ACC112 (cell line): ENCODE measurements around the gene CSKMT.
A peak's percentile ranks its signal among the peaks of the same experiment; 100 is the strongest.
"Not testable (repeated sequence)": the region's sequence is repeated elsewhere in the genome, so short reads cannot be mapped to it uniquely, and the experiment has no call there.

ENCODE experiments used
- H2AFZ ChIP-seq: fragments of 200-600 bp; sonication (generic); one replicate; pipeline ENCODE4 v1.6.0; 2017; ENCODE audit warnings: antibody characterized with exemption, low read length; ENCODE audit not compliant: unreplicated experiment
- H3K27ac ChIP-seq: fragments of 200-600 bp; sonication (generic); 2 replicates; pipeline ENCODE4 v1.5.1; 2014; ENCODE audit warnings: low read depth, mild to moderate bottlenecking, antibody characterized with exemption, low read length, moderate library complexity
- H3K27me3 ChIP-seq: fragments of 200-600 bp; sonication (generic); 2 replicates; pipeline ENCODE4 v1.6.1; 2014; ENCODE audit warnings: mild to moderate bottlenecking, antibody characterized with exemption, low read length, moderate library complexity, mixed read lengths; ENCODE audit not compliant: insufficient read depth
- H3K36me3 ChIP-seq: fragments of 200-600 bp; sonication (generic); 2 replicates; pipeline ENCODE4 v1.6.1; 2016; ENCODE audit warnings: mild to moderate bottlenecking, antibody characterized with exemption, low read length, moderate library complexity, mixed read lengths; ENCODE audit not compliant: insufficient read depth
- H3K4me1 ChIP-seq: fragments of 200-600 bp; sonication (generic); one replicate; pipeline ENCODE4 v1.6.1; 2016; ENCODE audit warnings: low read length, mixed read lengths; ENCODE audit not compliant: insufficient read depth, unreplicated experiment, control insufficient read depth
- H3K4me3 ChIP-seq: fragments of 200-600 bp; sonication (generic); 2 replicates; pipeline ENCODE4 v1.5.1; 2014; ENCODE audit warnings: mild to moderate bottlenecking, low read depth, low read length
- H3K79me2 ChIP-seq: fragments of 200-600 bp; sonication (generic); one replicate; pipeline ENCODE4 v1.6.0; 2016; ENCODE audit warnings: low read length; ENCODE audit not compliant: control insufficient read depth, unreplicated experiment, insufficient read depth

The CSKMT gene

GRCh38 chr11:62665075-62665598 lies at the start of gene CSKMT, which contains the start of gene C11orf98:
CSKMT (plus strand) TSS chr11:62665312; CDS start chr11:62665880, 568 bp downstream.
C11orf98 (minus strand) TSS chr11:62665210; CDS start chr11:62665169, 41 bp downstream.
- no peaks in the 10 kb centered on the region for H3K27me3 ChIP-seq
- peaks cover 25% of the 10 kb centered on the region for H3K4me1 ChIP-seq
- H3K36me3 ChIP-seq: peaks cover 15% of the 10 kb centered on the region; the same call in 1 of the 2 replicates
- H3K27ac ChIP-seq: peak within 1 kb of the TSS; percentile 62
- H3K79me2 ChIP-seq: peaks cover 37% of the 10 kb centered on the region
- H3K4me3 ChIP-seq: peak within 1 kb of the TSS; percentile 99
- H2AFZ ChIP-seq: peak within 1 kb of the TSS; percentile 83

- H2AFZ ChIP-seq: no peak overlapping the region
- no peak overlapping the region for H3K27ac ChIP-seq
- no peaks in the 10 kb centered on the region for H3K36me3 ChIP-seq
- no peak overlapping the region for H3K4me3 ChIP-seq
- H3K79me2 ChIP-seq: peaks cover 10% of the 10 kb centered on the region
- H3K27me3 ChIP-seq: no peaks in the 10 kb centered on the region
- H3K4me1 ChIP-seq: peaks cover 24% of the 10 kb centered on the region
Observed at GRCh38 chr11:62615521-62615920, 49.6 kb upstream of the CSKMT start.

- peaks cover 20% of the 10 kb centered on the region for H3K4me1 ChIP-seq
- H3K27me3 ChIP-seq, H3K27ac ChIP-seq, H3K79me2 ChIP-seq, H3K4me3 ChIP-seq, H3K36me3 ChIP-seq, H2AFZ ChIP-seq: not testable (repeated sequence)
Observed at GRCh38 chr11:62616957-62617356, 48.2 kb upstream of the CSKMT start.

- Histone ChIP-seq H3K4me1 (peaks cover 13% of the 10 kb centered on the region), H3K27ac (peak overlapping the region; percentile 93), H2AFZ (no peak overlapping the region), H3K27me3 (no peaks in the 10 kb centered on the region), H3K4me3 (peak overlapping the region; percentile 85), H3K36me3 (no peaks in the 10 kb centered on the region), H3K79me2 (peaks cover 4% of the 10 kb centered on the region)
Observed at GRCh38 chr11:62621027-62621566, 44.0 kb upstream of the CSKMT start.

GRCh38 chr11:62621567-62622470 lies 43.3 kb upstream of the CSKMT start, which contains the start of gene B3GAT3:
B3GAT3 (minus strand) TSS chr11:62621986; CDS start chr11:62621947, 39 bp downstream.
- Histone ChIP-seq H3K36me3 (peaks cover 4% of the 10 kb centered on the region; the same call in 1 of the 2 replicates), H2AFZ (no peak within 1 kb of the TSS), H3K4me3 (peak within 1 kb of the TSS; percentile 85), H3K27ac (peak within 1 kb of the TSS; percentile 93), H3K79me2 (peaks cover 4% of the 10 kb centered on the region), H3K4me1 (peaks cover 13% of the 10 kb centered on the region), H3K27me3 (no peaks in the 10 kb centered on the region)

GRCh38 chr11:62622476-62623089 lies 42.5 kb upstream of the CSKMT start:
- Histone ChIP-seq H2AFZ (no peak overlapping the region), H3K36me3 (peaks cover 4% of the 10 kb centered on the region; the same call in 1 of the 2 replicates), H3K79me2 (peaks cover 4% of the 10 kb centered on the region), H3K27me3 (no peaks in the 10 kb centered on the region), H3K4me1 (peaks cover 13% of the 10 kb centered on the region), H3K27ac (peak overlapping the region; percentile 93), H3K4me3 (peak overlapping the region; percentile 85; the same call in 1 of the 2 replicates)

- no peak overlapping the region for H3K4me3 ChIP-seq
- H3K4me1 ChIP-seq: no peaks in the 10 kb centered on the region
- no peaks in the 10 kb centered on the region for H3K79me2 ChIP-seq
- no peaks in the 10 kb centered on the region for H3K27me3 ChIP-seq
- no peak overlapping the region for H3K27ac ChIP-seq
- H2AFZ ChIP-seq: no peak overlapping the region
- peaks cover 26% of the 10 kb centered on the region; the same call in 1 of the 2 replicates for H3K36me3 ChIP-seq
Observed at GRCh38 chr11:62627713-62628112, 37.4 kb upstream of the CSKMT start.

- H3K79me2 ChIP-seq: no peaks in the 10 kb centered on the region
- no peak overlapping the region for H3K27ac ChIP-seq
Observed at GRCh38 chr11:62632492-62632891, 32.6 kb upstream of the CSKMT start.

GRCh38 chr11:62644220-62644619 lies 20.9 kb upstream of the CSKMT start:
- Histone ChIP-seq H3K27ac (no peak overlapping the region), H3K27me3 (no peaks in the 10 kb centered on the region), H3K79me2 (peaks cover 53% of the 10 kb centered on the region), H2AFZ (no peak overlapping the region), H3K4me3 (no peak overlapping the region), H3K36me3 (peaks cover 10% of the 10 kb centered on the region; the same call in 1 of the 2 replicates), H3K4me1 (peaks cover 7% of the 10 kb centered on the region)

More at GRCh38 chr11:62632492-62632891, 32.6 kb upstream of the CSKMT start:
- Histone ChIP-seq H3K4me1 (no peaks in the 10 kb centered on the region), H3K4me3 (no peak overlapping the region), H3K36me3 (peaks cover 42% of the 10 kb centered on the region), H2AFZ (no peak overlapping the region), H3K27me3 (no peaks in the 10 kb centered on the region)

GRCh38 chr11:62645671-62645945 lies 19.5 kb upstream of the CSKMT start:
- H3K27me3 ChIP-seq: no peaks in the 10 kb centered on the region
- H3K4me3 ChIP-seq: peak overlapping the region; percentile 88
- H3K27ac ChIP-seq: peak overlapping the region; percentile 78
- H2AFZ ChIP-seq: no peak overlapping the region
- H3K79me2 ChIP-seq: peaks cover 51% of the 10 kb centered on the region
- peaks cover 10% of the 10 kb centered on the region; the same call in 1 of the 2 replicates for H3K36me3 ChIP-seq
- peaks cover 7% of the 10 kb centered on the region for H3K4me1 ChIP-seq
